ENCODE data around the gene ABCC11. TPM values are rescaled to one million over a fixed set of nuclear protein-coding genes. Genes with fewer than 3 reads are reported as not detected.

The ABCC11 gene
- total RNA-seq, 4 donors from 2014 or later = 0.13 to 1.4 (median 0.36) TPM

GRCh38 chr16:48280546-48280945, 33.2 kb upstream of the ABCC11 start:
- H3K4me3 ChIP-seq = no peak overlapping the region
- TF ChIP-seq POLR2A (IDR thresholded peaks at IDR 0.05) (no peak), POLR2AphosphoS5 (IDR thresholded peaks at IDR 0.05) (no peak), EP300 (IDR thresholded peaks at IDR 0.05) (no peak)
- TF ChIP-seq, protein P1, sequence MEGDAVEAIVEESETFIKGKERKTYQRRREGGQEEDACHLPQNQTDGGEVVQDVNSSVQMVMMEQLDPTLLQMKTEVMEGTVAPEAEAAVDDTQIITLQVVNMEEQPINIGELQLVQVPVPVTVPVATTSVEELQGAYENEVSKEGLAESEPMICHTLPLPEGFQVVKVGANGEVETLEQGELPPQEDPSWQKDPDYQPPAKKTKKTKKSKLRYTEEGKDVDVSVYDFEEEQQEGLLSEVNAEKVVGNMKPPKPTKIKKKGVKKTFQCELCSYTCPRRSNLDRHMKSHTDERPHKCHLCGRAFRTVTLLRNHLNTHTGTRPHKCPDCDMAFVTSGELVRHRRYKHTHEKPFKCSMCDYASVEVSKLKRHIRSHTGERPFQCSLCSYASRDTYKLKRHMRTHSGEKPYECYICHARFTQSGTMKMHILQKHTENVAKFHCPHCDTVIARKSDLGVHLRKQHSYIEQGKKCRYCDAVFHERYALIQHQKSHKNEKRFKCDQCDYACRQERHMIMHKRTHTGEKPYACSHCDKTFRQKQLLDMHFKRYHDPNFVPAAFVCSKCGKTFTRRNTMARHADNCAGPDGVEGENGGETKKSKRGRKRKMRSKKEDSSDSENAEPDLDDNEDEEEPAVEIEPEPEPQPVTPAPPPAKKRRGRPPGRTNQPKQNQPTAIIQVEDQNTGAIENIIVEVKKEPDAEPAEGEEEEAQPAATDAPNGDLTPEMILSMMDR (IDR thresholded peaks at IDR 0.05) = no peak
- no peak overlapping the region for H3K27ac ChIP-seq
- H3K27me3 ChIP-seq = no peaks in the 10 kb centered on the region
- H3K4me1 ChIP-seq = peaks cover 20% of the 10 kb centered on the region
- H3K36me3 ChIP-seq = peaks cover 12% of the 10 kb centered on the region
- DNase-seq (ENCODE audit: low spot score in 2 of 2) = no peak
- H3K9me3 ChIP-seq = peaks cover under 1% of the 10 kb centered on the region
- 84% methylated on average over 2 of the region's 2 CpGs for WGBS

DNA sequence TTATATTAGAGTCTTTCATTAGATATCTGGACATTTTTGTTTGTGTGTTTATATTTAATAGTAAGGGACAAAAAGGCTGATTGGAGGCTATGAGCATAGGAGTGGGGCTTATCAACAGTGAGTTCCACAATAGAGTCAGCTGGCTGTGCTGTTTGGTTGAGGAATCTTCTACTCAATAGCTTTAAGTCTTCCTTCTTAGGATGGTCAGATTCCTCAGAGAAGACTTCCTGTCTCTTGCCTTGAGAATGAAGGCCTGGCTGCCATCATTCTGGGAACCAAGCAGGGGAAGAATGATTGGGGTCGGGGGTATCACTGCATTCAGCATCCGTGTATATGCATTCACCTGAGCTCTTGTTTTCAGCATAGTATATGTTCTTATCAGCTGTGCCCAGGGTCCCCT, 31.9 kb upstream of the ABCC11 start:
- peaks cover 9% of the 10 kb centered on the region for H3K36me3 ChIP-seq
- WGBS = 78% methylated on average over 2 of the region's 2 CpGs
- H3K27ac ChIP-seq = no peak overlapping the region
- no peak for DNase-seq (ENCODE audit: low spot score in 2 of 2)
- peaks cover 20% of the 10 kb centered on the region for H3K4me1 ChIP-seq
- H3K27me3 ChIP-seq = no peaks in the 10 kb centered on the region
- no peak overlapping the region for H3K4me3 ChIP-seq
- TF ChIP-seq POLR2AphosphoS5 (IDR thresholded peaks at IDR 0.05) (no peak), EP300 (IDR thresholded peaks at IDR 0.05) (no peak), POLR2A (IDR thresholded peaks at IDR 0.05) (no peak)
- TF ChIP-seq, protein P1 (IDR thresholded peaks at IDR 0.05) = no peak
- no peaks in the 10 kb centered on the region for H3K9me3 ChIP-seq

GRCh38 chr16:48277158-48277557, 29.8 kb upstream of the ABCC11 start:
- Histone ChIP-seq H3K36me3 (peaks cover 13% of the 10 kb centered on the region), H3K27me3 (no peaks in the 10 kb centered on the region), H3K27ac (no peak overlapping the region), H3K4me3 (no peak overlapping the region), H3K9me3 (no peaks in the 10 kb centered on the region), H3K4me1 (peaks cover 12% of the 10 kb centered on the region)
- TF ChIP-seq POLR2AphosphoS5 (IDR thresholded peaks at IDR 0.05) = no peak
- no peak for TF ChIP-seq POLR2A (IDR thresholded peaks at IDR 0.05)
- no peak for DNase-seq (ENCODE audit: low spot score in 2 of 2)
- 70% methylated on average over 5 of the region's 5 CpGs for WGBS

GRCh38 chr16:48276102-48276501, 28.8 kb upstream of the ABCC11 start:
- H3K9me3 ChIP-seq = no peaks in the 10 kb centered on the region
- WGBS = 59% methylated on average over 4 of the region's 4 CpGs
- TF ChIP-seq, protein P1 (IDR thresholded peaks at IDR 0.05) = no peak
- TF ChIP-seq POLR2A (IDR thresholded peaks at IDR 0.05) (no peak), POLR2AphosphoS5 (IDR thresholded peaks at IDR 0.05) (no peak), EP300 (IDR thresholded peaks at IDR 0.05) (no peak)
- H3K27me3 ChIP-seq = no peaks in the 10 kb centered on the region
- peaks cover 13% of the 10 kb centered on the region for H3K36me3 ChIP-seq
- peak overlapping the region; percentile 2 for H3K27ac ChIP-seq
- H3K4me3 ChIP-seq = no peak overlapping the region
- peaks cover 12% of the 10 kb centered on the region for H3K4me1 ChIP-seq
- DNase-seq (ENCODE audit: low spot score in 2 of 2) = no peak

DNA sequence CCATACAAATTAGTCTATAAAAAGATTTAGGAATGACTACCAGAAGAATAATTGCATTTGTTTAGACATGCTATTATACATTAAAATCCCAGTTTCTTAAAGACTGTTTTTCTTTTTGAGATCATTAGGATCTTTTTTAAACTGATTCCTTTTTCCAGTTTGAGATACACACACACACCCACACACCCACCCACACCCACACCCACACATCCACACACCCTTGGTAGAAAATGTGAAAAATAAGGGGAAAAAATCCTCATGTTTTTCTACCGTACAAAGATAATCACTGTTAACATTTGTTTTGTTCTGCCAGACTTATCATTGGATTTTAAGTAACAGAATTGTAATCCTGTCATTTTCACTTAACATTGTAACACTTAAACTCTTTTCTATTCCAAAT, 27.1 kb upstream of the ABCC11 start:
- TF ChIP-seq POLR2A (IDR thresholded peaks at IDR 0.05) = no peak
- TF ChIP-seq EP300 (IDR thresholded peaks at IDR 0.05) = no peak
- TF ChIP-seq, protein P1 (IDR thresholded peaks at IDR 0.05) = no peak
- Histone ChIP-seq H3K27me3 (no peaks in the 10 kb centered on the region), H3K27ac (no peak overlapping the region), H3K4me3 (no peak overlapping the region), H3K9me3 (no peaks in the 10 kb centered on the region), H3K4me1 (peaks cover 9% of the 10 kb centered on the region), H3K36me3 (peaks cover 28% of the 10 kb centered on the region)
- WGBS = 90% methylated on average over 1 of the region's 1 CpG
- DNase-seq (ENCODE audit: low spot score in 2 of 2) = no peak

DNA sequence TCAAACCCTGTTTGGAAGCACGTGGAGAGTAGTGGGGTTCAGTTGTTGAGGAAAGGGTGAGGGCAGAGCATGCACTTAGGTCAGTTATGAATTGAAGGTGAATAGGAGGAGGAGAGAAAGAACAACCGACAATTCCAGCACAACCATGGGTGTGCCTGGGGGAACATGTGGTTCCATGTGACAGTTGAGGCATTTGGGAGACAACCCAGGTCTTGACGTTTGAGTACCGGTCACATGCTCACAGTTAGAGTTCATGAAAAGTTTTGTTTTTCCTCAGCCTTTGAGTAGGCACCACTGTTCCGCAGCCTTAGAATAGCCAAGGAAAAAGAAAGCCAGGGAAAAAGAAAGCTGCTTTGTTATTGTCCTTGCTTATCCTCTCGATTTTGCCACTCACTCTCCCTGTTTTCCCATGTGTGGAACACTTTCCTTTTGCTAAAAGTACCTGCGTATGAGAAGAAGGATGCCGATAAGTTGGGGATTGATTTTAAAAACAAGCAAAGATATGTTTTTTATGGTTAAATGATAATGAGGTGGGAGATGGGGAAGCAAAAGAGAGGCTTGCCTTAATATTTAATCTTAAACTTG, 25.6 kb upstream of the ABCC11 start:
- Histone ChIP-seq H3K9me3 (no peaks in the 10 kb centered on the region), H3K4me1 (peaks cover 7% of the 10 kb centered on the region), H3K36me3 (peaks cover 26% of the 10 kb centered on the region), H3K4me3 (no peak overlapping the region), H3K27ac (peak overlapping the region; percentile 59), H3K27me3 (no peaks in the 10 kb centered on the region)
- no peak for DNase-seq (ENCODE audit: low spot score in 2 of 2)
- TF ChIP-seq POLR2A (IDR thresholded peaks at IDR 0.05) = no peak
- no peak for TF ChIP-seq EP300 (IDR thresholded peaks at IDR 0.05)
- TF ChIP-seq, protein P1 (IDR thresholded peaks at IDR 0.05) = no peak
- TF ChIP-seq POLR2AphosphoS5 (IDR thresholded peaks at IDR 0.05) = no peak
- WGBS = 73% methylated on average over 8 of the region's 8 CpGs

All from suprapubic skin (tissue), 4 donors.